C4-2B (cell line): Measurements from ENCODE around the gene SLC29A3.

ENCODE experiments used
- ZFX ChIP-seq: fragments of 450-650 bp; IDR thresholded peaks from 2 replicates; pipeline ENCODE4 v1.6.1; 2017
- TF ChIP-seq, protein P1 (sequence below): fragments of 450-650 bp; conservative IDR thresholded peaks from 2 replicates; pipeline ENCODE4 v1.5.1; 2017; ENCODE audit warnings: mild to moderate bottlenecking

DNA sequence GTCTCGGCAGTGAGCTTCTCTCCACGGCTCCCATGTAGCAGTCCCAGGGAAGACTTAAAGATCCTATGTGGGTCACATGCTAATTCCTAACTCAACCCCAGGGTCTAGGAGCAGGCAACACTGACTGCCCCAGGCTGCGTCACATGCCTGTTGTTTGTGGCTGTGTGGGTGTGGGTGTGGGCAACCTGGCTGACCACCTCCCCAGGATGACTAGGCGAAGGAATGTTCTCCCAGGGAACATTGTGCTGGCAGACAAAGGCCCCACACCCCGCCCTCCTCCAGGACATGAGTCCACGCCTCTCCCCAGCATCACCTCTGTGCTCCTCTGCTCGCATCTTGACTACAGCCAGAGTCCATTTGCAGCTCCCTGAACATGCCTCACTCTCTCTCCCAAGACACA is 30.3 kb downstream of the SLC29A3 start:
- TF ChIP-seq, protein P1, sequence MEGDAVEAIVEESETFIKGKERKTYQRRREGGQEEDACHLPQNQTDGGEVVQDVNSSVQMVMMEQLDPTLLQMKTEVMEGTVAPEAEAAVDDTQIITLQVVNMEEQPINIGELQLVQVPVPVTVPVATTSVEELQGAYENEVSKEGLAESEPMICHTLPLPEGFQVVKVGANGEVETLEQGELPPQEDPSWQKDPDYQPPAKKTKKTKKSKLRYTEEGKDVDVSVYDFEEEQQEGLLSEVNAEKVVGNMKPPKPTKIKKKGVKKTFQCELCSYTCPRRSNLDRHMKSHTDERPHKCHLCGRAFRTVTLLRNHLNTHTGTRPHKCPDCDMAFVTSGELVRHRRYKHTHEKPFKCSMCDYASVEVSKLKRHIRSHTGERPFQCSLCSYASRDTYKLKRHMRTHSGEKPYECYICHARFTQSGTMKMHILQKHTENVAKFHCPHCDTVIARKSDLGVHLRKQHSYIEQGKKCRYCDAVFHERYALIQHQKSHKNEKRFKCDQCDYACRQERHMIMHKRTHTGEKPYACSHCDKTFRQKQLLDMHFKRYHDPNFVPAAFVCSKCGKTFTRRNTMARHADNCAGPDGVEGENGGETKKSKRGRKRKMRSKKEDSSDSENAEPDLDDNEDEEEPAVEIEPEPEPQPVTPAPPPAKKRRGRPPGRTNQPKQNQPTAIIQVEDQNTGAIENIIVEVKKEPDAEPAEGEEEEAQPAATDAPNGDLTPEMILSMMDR: no peak
- TF ChIP-seq ZFX: no peak
